GM18499 (cell line): ENCODE results near the gene OR52K1.

Experiments used
- ATAC-seq: cut with Tn5 transposase; IDR thresholded peaks from one replicate; pipeline ENCODE4 v1.9.1; 2021; ENCODE audit warnings: moderate number of reproducible peaks; ENCODE audit not compliant: insufficient read depth, unreplicated experiment

OR52K1 gene

DNA sequence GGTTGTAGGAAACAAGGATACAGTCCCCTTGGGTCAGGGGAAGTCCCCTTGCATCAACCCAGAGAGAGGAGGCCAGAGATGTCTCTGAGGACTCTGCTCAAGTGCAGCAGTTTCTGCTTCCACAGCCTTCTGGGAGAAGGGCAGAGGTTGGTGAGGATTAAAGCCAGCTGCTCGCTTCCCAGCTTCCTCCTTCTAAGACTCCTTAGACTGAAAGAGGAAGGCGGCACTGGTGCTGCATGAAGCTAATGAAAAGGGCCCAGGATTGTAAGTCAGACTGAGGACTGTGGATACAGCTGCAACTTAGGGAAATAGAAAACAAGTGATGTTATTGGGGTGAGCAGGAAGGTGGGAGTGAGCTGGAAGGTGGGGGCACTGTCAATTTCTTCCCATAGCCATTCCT is at the start of gene OR52K1:
TSS of gene OR52K1 (plus strand) at position 202 of the 400 bp plus-strand sequence. CDS start 6,255 bp downstream, outside the sequence.
- ATAC-seq = no peak

DNA sequence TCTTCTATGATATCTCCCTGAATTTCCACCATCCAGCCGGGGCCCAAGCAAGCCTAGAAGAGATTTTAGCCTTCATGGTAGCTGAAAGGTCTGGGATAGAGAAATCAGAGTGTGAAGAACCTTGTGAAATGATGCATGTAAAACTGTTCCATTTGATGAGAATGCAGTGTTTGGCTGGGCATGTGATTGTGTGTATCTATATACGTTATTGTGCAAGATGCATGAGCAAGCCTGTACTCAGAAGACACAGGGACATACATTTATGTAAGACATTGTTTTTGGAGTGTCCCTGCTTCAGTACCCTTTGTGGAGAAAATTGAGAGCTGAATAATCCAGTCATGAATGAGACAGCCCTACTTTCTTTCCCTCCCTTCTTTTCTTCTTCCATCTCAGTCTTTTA is 48.6 kb upstream of the OR52K1 start:
- ATAC-seq = no peak

GRCh38 chr11:4436411-4436810 is 46.0 kb upstream of the OR52K1 start:
- no peak for ATAC-seq

DNA sequence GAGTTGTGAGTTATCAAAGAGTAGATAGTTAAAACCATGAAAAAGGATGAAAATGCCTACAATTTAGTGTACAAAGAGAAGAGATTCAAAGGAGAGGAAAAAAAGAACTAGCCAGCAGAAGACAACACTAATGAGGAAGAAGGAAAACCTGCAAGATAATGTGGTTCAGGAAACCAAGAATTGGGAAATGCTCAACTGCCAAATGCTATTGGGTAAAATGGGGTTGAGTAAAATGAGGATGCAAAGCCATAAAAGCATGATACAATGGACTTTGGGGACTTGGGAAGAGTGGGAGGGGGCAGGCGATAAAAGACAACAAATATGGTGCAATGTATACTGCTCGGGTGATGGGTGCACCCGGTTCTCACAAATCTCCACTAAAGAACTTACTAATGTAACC is 40.9 kb upstream of the OR52K1 start:
- no peak for ATAC-seq

- no peak for ATAC-seq
These were observed 39.1 kb upstream of the OR52K1 start for GRCh38 chr11:4443232-4443891.

DNA sequence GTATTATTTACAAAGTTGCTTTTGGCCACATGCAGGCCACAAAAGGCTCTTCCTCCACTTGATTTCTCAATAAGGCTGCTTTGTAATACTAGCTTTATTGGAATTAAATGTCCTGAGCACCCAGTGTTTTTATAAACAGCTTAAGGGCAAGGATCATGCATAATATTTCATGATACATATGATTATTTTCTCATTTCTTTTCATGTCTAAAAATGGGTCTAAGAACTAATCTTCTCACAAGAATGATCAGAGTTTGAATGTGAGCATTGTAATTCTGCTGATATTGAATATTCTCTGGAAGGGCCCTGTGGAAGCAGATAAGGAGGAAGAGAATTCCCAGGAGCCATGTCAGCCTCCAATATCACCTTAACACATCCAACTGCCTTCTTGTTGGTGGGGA is 33.5 kb upstream of the OR52K1 start, which contains the start of gene OR52K2:
TSS of gene OR52K2 (plus strand) at position 301 of the 400 bp plus-strand sequence. CDS start at position 346, 45 bp downstream.
- no peak for ATAC-seq

- ATAC-seq = no peak
These were observed 29.3 kb upstream of the OR52K1 start for GRCh38 chr11:4453118-4453517.

GRCh38 chr11:4454021-4454420 is 28.4 kb upstream of the OR52K1 start:
- no peak for ATAC-seq

GRCh38 chr11:4455419-4455818 is 27.0 kb upstream of the OR52K1 start:
- ATAC-seq = no peak

- ATAC-seq = peak; percentile 77
These were observed 22.9 kb upstream of the OR52K1 start for GRCh38 chr11:4459500-4459899.

- ATAC-seq = no peak
These were observed 22.3 kb upstream of the OR52K1 start for GRCh38 chr11:4460151-4460550.

DNA sequence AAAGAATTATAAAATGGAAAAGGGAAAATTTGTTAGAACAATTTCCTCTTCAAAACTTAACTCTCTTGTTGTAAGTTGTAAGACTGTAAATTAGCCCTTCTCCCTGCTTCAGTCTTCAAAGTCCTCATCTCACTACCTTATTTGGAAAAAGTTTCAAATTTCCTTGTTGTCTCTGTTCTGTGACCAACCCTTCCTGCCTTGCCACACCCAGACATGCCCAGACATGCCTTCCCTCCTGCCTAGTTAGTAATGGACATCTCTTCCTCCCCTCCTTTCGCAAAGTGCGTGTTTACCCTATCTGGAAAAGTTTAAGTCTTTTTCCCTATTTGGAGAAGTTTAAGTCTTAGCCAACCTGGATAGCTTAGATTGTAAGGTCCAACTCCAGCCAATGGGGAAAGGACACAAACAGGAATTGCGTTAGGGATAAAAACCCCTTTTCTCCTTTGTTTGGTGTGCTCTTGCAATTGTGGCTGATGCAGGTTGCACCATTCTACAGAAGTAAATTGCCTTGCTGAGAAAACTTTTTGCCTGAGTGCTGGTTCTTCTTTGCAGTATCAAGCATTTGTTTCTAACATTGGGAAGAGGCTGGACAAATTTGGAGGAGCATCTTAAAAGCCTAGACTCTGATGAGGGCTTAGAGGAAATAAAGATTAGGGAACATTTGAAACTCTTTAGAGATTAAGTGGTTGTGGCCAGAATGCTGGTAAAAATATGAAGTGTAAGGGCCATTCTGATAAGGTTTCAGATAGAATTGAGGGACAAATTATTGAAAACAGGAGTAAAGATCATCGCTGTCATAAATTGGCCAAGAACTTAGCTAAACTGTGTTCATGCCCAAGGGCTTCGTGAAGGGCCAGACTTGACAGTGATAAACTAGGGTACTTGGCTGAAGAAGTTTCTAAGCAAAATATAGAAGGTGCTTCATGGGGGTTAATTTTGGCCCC is 18.0 kb upstream of the OR52K1 start:
- ATAC-seq = no peak

DNA sequence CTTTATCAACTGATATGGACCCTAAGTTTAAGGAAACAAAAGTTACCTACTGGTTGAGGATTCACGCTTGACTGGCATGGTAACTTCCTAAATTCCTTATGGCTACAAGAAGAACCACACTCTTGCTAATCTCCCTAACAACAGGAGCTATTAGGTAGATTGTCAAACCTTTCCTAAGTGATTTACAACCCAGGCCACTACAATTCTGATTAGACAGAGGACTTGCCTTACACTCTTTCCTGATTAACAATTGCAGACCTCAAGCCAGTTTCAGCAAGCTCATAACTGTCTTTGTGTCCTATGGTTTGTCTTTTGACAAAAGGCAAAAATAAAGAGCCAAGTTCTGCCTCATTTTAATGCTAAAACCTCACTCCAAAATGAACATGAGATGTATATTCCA is 17.0 kb upstream of the OR52K1 start:
- ATAC-seq = no peak

- ATAC-seq = no peak
These were observed 16.1 kb upstream of the OR52K1 start for GRCh38 chr11:4466131-4466870.

- no peak for ATAC-seq
These were observed 15.5 kb upstream of the OR52K1 start for GRCh38 chr11:4466871-4467442.

- ATAC-seq = no peak
These were observed 14.4 kb upstream of the OR52K1 start for GRCh38 chr11:4467811-4468606.

DNA sequence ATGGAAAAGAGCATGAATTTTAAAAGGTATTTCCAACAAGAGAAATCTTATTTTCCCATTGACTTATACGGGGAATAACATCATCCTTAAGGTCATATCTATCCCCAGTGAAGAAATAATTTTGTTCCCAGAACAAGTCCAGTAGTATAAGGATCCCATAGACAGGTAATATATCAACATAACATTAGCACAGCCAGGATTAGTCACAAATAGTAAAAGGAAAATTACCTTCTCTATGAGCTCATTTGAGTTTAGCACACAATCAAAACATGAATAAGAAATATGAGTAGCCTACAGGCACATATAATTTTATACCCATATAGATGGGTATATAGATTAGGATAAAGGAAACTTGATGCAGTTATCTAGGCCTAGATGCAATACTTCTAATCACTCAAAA is 2.8 kb upstream of the OR52K1 start:
- ATAC-seq = no peak

GRCh38 chr11:4480577-4481239 is 1.7 kb upstream of the OR52K1 start:
- ATAC-seq = no peak

DNA sequence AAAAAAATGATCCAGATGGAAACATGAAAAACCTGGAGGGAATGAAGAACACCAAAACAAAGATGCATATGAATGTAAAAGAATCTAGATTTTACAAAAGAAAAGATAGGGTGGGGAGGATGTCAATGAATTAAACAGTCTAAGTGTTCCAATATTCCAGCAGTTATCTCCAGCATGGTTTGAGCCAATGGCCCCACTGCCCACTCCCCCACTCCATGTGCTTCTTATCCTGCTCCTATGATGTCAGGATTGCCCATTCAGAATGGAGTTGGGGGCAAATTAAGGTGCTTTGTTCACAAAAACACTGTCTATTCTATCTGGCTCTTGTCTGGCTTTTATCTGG is 1.2 kb upstream of the OR52K1 start:
- no peak for ATAC-seq
